NB4 (cell line): ENCODE results near the gene ZNF512B.

Source experiments
- DNase-seq: peaks from one replicate; pipeline ENCODE4 v3.0.0; 2010; ENCODE audit warnings: low read depth
- H3K4me3 ChIP-seq: one replicate; pipeline ENCODE4 v1.5.1; 2011; ENCODE audit warnings: mild to moderate bottlenecking, low read depth, low read length, moderate library complexity
- MYC ChIP-seq: IDR thresholded peaks from 2 replicates; pipeline ENCODE4 v1.6.1; 2011; ENCODE audit warnings: low read depth, low read length
- POLR2A ChIP-seq: IDR thresholded peaks from 2 replicates; pipeline ENCODE4 v1.6.1; 2011; ENCODE audit warnings: mild to moderate bottlenecking; ENCODE audit not compliant: insufficient read length; ENCODE audit errors: extremely low read depth
- TF ChIP-seq, protein P1 (sequence below): IDR thresholded peaks from one replicate; pipeline ENCODE4 v1.5.1; 2012; ENCODE audit warnings: low read depth, low read length
- TF ChIP-seq, protein P2 (sequence below): IDR thresholded peaks from 2 replicates; pipeline ENCODE4 v1.6.1; 2011; ENCODE audit warnings: low read depth, low read length

The ZNF512B gene

DNA sequence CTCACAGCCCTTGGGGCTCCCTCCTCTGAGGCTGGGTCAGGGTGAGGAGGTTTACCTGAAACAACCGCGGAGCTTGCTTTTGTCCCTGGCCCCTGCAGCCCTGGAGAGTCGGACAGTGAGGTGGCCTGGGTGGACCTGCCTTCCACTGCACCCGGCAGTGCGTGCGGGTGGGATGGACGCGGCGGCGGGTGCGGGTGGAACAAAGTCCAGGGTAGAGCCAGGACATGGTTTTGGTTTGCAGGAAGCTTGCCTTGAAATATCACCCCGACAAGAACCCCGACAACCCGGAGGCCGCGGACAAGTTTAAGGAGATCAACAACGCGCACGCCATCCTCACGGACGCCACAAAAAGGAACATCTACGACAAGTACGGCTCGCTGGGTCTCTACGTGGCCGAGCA, 40.7 kb downstream of the ZNF512B start:
- DNase-seq = no peak
- TF ChIP-seq POLR2A (no peak), MYC (no peak)
- TF ChIP-seq, protein P1, sequence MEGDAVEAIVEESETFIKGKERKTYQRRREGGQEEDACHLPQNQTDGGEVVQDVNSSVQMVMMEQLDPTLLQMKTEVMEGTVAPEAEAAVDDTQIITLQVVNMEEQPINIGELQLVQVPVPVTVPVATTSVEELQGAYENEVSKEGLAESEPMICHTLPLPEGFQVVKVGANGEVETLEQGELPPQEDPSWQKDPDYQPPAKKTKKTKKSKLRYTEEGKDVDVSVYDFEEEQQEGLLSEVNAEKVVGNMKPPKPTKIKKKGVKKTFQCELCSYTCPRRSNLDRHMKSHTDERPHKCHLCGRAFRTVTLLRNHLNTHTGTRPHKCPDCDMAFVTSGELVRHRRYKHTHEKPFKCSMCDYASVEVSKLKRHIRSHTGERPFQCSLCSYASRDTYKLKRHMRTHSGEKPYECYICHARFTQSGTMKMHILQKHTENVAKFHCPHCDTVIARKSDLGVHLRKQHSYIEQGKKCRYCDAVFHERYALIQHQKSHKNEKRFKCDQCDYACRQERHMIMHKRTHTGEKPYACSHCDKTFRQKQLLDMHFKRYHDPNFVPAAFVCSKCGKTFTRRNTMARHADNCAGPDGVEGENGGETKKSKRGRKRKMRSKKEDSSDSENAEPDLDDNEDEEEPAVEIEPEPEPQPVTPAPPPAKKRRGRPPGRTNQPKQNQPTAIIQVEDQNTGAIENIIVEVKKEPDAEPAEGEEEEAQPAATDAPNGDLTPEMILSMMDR = no peak
- TF ChIP-seq, protein P2, sequence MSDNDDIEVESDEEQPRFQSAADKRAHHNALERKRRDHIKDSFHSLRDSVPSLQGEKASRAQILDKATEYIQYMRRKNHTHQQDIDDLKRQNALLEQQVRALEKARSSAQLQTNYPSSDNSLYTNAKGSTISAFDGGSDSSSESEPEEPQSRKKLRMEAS = no peak
- H3K4me3 ChIP-seq = no peak overlapping the region

DNA sequence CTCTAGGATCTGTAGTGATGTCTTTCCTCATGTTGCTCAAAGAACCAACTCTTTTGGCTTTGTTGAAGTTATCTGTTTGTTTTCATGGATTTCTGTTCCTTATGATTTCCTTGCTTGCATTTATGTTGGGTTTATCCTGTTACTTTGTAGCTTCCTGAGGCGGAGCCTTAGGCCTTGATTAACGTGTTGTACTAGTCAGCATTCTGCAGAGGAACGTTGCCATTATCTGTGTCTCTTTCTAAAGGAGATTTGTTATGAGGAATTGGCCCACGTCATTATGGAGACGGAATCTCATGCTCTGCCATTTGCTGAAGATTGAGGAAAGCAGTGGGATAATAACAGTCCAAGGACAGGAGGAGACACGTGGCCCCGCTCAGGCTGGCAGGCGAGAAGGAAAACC, 43.4 kb downstream of the ZNF512B start:
- DNase-seq = no peak
- TF ChIP-seq, protein P1 = no peak
- TF ChIP-seq MYC (no peak), POLR2A (no peak)
- TF ChIP-seq, protein P2 = no peak

DNA sequence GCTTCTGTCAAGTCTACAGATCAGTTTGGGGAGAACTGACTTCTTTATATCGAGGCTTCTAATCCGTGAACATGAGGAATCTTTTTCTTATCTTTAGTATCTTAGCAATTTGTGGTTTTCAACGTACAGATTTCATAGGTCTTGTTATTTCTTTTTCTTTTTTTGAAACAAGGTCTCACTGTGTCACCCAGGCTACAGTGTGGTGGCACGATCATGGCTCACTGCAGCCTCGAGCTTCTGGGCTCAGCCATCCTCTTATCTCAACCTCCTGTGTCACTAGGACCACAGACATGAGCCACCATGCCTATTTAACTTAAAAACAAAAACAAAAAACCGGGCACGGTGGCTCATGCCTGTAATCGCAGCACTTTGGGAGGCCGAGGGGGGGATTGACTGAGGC, 45.5 kb downstream of the ZNF512B start:
- DNase-seq = no peak
- TF ChIP-seq, protein P2 = no peak
- TF ChIP-seq, protein P1 = no peak
- TF ChIP-seq MYC (no peak), POLR2A (no peak)
- H3K4me3 ChIP-seq = no peak overlapping the region

More for the DNA sequence above, 43.4 kb downstream of the ZNF512B start:
- H3K4me3 ChIP-seq = no peak overlapping the region

DNA sequence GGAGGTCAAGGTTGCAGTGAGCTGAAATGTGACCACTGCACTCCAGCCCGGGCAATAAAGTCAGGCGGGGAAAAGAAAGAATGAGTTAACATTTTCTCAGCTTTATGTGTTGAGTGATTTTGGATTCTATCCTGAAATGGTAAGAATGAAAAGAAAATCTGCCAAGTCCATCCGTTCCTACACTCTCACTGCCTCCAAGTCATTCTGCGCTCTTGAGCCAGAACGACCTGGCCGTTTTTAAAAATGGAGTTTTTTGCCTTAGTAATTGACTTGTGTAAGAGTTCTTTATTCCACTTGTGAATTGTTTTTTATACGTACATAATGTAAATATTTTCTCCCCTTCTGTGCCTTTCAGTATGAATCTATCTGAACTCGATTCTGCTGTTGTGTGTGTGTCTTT, 46.1 kb downstream of the ZNF512B start:
- TF ChIP-seq POLR2A (no peak), MYC (no peak)
- TF ChIP-seq, protein P2 = no peak
- TF ChIP-seq, protein P1 = no peak
- H3K4me3 ChIP-seq = no peak overlapping the region
- DNase-seq = no peak

DNA sequence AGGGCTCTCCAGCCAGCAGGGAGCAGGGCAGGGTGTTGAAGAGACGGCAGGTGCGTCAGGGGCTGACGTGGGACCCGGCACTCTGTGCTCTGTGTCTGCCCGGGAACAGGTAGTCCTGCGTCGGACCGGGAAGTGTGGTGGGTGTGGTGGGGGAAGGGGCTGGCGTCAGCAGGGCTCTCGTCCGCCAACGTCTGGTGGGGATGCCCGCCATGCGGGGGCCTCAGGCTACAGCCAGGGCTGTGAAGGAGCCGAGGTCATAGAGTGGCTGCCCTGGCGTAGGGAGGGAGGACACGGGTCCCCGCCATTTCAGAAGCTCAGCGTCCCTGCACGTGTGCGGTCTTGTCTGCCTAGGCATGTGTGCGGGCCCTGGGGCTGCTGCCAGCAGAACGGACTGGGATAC, 49.5 kb downstream of the ZNF512B start:
- no peak for DNase-seq
- TF ChIP-seq, protein P2 = no peak
- no peak for TF ChIP-seq POLR2A
- TF ChIP-seq, protein P1 = no peak
- no peak for TF ChIP-seq MYC
- H3K4me3 ChIP-seq = no peak overlapping the region

DNA sequence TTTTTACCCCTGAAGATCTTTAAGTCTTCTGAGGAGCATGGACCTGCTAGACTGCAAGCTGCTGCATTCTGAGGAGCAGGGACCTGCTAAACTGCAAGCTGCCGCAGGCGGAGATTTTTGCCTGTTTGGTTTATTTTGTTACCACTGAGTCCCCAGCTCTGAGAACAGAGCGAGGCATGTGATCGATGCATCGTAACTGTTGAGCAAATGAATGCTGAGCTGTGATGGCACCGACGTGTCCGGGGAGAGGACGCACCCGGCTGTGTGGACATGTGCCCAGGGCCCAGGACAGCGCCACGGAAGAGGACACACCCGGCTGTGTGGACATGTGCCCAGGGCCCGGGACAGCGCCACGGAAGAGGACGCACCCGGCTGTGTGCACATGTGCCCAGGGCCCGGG, 50.6 kb downstream of the ZNF512B start:
- no peak overlapping the region for H3K4me3 ChIP-seq
- TF ChIP-seq, protein P1 = no peak
- TF ChIP-seq POLR2A (no peak), MYC (no peak)
- TF ChIP-seq, protein P2 = no peak
- no peak for DNase-seq
